Neural progenitor cell (in vitro differentiated cells): Measurements from ENCODE around the gene CHCHD6.

ENCODE experiments used
- CTCF ChIP-seq: fragments of 200-600 bp; sonication (generic); IDR thresholded peaks from 2 replicates; pipeline ENCODE4 v1.5.1; 2017; ENCODE audit warnings: antibody characterized with exemption, mild to moderate bottlenecking
- EZH2 ChIP-seq: fragments of 200-600 bp; sonication (generic); IDR thresholded peaks from 2 replicates; pipeline ENCODE4 v1.6.1; 2017; ENCODE audit warnings: antibody characterized with exemption, mild to moderate bottlenecking, moderate library complexity
- EZH2phosphoT487 ChIP-seq: fragments of 200-600 bp; sonication (generic); IDR thresholded peaks from 2 replicates; pipeline ENCODE4 v1.6.1; 2017; ENCODE audit warnings: antibody characterized with exemption

- no peak for TF ChIP-seq CTCF
- no peak for TF ChIP-seq EZH2
- TF ChIP-seq EZH2phosphoT487, result no peak
Measured at GRCh38 chr3:126799099-126799498, 95.1 kb downstream of the CHCHD6 start.
